Medulla oblongata (tissue), 1 donor: Measurements from ENCODE around the gene RNU2-63P.
"Not testable (repeated sequence)": the region's sequence is repeated elsewhere in the genome, so short reads cannot be mapped to it uniquely, and the experiment has no call there.

ENCODE experiments used
- DNase-seq: peaks from one replicate; pipeline ENCODE4 v3.0.0-alpha.2; 2015; ENCODE audit errors: extremely low spot score

RNU2-63P gene

GRCh38 chr2:88028931-88029330 is 12.6 kb upstream of the RNU2-63P start:
- DNase-seq = no peak

DNA sequence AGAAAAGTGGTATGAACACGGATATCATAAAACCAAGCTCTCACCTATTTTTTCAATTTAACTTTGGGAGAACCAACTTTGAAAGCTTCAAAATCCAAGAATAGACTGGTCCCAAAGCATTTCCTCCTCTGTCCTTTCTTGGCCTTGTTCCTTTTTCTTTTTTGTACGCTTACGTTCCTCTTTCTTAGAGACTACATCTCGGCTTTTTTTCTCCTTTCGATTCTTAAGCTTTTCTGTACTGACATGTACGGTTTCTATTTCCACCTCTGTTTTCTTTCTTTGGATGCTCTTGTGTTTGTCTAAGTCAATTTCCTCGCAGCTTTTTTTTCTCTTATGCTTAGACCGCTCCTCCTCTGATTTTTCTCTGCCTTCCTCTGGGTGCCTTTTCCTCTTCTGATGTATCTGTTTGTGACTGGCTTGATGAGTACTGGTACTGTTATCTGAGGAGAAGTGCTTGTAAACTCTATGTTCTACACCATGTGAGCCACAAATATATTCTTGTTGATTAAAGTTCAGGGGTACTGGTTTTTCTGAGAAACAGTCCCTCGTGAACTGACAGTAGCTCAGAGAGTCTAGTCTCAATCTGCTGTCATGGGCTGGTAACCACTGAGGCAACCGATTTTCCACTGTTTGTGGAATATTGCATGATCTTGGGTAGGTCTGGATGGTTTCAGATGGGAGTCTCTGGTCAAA is 11.5 kb upstream of the RNU2-63P start:
- peak; percentile 62 for DNase-seq

- DNase-seq = no peak
These were observed 8.2 kb upstream of the RNU2-63P start for GRCh38 chr2:88024509-88024908.

- DNase-seq = no peak
These were observed 6.2 kb upstream of the RNU2-63P start for GRCh38 chr2:88022669-88022921.

- DNase-seq = no peak
These were observed 3.6 kb upstream of the RNU2-63P start for GRCh38 chr2:88019985-88020384.

DNA sequence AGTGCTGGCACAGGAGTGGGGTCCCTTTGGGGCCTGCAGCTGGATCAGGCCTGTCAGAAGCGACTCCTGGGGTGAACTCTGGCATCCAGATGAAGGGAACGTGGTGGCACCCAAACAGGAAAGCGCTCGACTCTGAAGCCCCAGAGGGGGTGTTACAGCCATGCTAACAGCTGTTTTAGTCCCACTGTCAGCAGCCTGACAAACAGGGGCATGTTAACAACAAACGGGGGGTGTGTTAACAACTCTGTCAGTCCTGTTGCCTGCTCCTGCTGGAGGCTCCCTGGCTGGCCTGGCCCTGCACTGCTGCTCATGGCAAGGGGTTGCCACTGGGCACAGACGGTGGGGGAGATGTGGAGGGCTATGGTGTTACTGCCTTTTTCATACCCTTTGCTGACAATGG is 2.6 kb upstream of the RNU2-63P start:
- DNase-seq = no peak

- not testable (repeated sequence) for DNase-seq
These were observed 1.9 kb upstream of the RNU2-63P start for GRCh38 chr2:88018077-88018805.

DNA sequence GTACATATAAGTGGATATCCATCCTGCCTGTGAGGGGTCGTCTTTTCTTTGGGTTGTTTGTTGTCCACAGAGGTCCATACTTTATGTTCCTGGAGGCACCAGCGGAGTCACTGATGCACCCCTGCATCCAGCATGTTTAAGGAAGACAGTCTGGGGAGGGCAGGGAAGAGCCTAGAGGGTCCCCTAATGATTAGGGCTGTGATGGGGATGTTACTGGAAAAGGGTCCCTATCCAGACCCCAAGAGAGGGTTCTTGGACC is 1.4 kb upstream of the RNU2-63P start:
- not testable (repeated sequence) for DNase-seq

DNA sequence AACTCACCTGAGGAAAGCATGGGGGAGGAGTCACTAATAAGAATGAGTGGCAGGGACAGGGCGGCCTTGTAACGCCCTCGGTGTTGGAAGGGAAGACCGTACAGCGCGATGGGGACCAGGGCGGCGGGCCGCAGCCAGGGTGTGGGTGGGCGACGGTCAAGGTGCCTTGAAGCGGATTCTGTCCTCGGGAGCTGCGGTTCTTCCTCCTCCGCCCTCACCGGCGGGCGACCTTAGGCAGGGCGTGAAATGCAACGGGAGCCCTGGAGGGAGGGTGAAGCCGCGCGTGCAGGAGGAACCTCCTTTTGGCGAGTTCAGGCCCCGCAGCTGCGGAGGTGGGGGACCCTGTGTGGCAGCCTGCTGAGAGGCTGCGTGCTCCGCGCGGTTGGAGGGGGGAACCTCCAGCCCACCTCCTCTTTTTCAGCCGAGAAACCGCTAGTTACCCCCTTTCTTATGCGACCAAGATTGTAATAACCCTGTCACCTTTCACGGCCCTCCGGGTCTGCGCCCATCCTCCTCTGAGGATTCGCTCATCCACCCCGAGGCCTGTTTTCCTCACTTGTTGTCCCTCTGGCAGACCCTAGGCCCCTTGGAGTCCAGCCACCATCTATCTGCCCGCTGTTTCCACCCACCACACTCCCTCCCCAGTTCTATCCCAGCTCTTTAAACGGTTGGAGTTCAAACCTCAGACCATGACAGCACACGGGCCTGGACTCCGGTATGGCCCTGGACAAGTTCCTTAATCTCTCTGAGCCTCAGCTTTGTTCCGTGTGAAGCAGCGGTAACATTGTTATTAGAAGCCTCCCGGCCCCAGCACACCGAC is 823 bp upstream of the RNU2-63P start:
- peak; percentile 23 for DNase-seq

DNA sequence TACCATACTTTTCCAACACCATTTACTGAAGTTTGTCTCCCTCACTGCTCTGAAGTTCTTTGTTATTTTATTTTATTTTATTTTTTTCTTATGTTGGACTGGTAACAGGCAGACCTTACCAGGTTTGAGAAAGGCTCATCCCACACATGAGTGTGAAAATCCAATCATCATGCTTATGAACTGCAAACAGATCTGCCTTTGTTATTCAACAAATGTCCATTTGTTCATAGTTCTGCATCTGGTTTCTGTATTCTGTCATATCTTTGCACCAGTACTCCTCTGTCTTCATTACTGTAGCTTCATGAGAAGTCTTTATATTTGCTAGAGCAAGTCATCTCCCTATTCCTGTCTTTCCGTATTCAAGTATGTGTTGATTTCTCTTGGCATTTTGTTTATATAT is 5.3 kb downstream of the RNU2-63P start:
- peak; percentile 53 for DNase-seq

DNA sequence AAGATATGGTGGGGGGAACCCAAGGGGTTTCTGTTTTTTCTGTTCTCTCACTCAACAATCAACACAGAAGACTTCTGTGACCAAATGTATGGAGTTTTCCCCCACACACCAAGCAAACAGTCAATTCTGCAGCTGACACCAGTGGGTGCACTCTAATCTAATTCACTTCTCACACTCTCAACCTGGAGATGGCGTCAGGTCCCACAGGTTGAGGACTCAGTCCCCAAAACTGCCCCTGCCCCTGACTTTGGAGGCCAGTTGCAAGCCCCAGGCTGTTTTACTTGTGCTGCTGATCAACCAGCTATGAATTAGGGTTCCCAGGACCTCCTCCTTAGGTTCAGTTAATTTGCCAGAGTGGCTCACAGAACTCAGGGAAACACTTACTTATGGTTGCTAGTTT is 6.2 kb downstream of the RNU2-63P start:
- no peak for DNase-seq

GRCh38 chr2:88006912-88007439 is 9.4 kb downstream of the RNU2-63P start:
- DNase-seq = no peak

DNA sequence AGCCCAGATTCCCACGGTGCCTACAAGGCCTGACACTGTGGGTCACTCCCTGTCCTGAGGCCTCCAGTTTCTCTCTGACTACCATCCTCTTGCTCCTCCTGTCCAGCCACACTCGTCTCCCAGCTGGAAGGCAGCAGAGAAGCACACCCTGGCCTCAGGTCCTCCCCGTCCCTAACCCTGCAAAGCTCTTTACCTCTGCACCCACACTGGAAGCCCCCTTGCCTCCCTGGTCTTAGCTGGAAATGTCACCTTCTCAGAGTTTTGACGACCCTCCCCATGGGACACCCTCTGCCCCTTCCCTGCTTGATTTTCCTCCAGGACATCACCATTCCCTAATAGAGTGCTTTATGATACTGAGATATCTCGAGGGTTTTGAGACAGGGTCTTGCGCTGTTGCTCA is 10.6 kb downstream of the RNU2-63P start:
- DNase-seq = no peak

DNA sequence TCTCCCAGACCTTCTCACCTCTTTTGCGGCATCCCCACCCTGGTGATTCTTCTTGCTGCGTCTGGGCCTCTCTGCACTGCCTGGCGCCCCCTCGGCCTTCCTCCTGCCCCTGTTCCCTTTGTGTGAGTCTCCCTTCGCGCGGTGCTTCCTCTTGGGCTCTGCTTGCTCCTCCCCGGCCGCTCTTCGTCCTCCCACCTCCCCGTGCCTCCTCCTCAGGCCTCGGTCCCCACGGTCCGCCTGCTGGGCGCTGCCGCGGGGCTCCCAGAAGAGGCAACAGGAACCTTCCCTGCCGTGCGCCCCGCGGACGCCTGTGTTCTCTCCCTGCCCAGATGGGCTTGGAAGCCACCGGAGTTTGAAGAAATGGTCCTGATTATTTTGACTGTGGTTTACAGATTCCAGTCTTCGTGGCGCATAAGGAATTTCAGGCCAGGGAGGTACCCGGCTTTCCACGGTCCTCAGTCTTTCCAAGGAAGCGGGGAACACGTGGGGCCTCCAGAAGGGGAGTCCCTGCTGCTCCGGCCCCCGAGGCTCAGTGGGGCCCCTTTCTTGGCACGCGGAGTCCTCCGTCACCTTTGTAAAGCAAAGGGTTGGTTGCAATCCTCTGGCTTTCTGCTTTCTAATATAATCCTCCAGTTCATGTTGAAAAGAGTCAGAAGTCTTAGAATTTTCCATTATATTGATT is 13.1 kb downstream of the RNU2-63P start:
- no peak for DNase-seq

DNA sequence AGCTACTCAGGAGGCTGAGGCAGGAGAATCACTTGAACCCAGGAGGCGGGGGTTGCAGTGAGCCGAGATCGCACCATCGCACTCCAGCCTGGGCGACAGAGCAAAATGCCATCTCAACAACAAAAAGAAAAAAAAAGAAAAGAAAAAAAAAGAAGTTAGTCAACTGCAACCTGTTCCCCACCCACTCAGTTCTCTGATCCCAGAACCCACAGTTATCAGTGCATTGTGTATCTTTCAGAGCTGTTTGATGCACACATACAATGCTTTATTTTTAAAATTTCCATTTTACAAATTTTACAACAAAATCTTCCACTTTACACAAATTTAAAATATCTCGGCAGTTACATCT is 14.0 kb downstream of the RNU2-63P start:
- no peak for DNase-seq

DNA sequence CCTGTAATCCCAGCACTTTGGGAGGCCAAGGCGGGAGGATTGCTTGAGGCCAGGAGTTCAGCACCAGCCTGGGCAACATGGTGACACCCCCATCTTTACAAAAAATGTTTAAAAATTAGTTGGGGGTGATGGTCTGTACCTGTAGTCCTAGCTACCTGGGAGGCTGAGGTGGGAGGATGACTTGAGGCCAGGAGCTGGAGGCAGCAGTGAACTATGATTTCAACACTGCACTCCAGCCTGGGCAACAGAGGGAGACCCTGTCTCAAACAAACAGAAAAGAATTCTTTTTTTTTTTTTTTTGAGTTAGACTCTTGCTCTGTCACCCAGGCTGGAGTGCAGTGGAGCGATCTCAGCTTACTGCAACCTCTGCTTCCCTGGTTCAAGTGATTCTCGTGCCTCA is 15.9 kb downstream of the RNU2-63P start:
- not testable (repeated sequence) for DNase-seq

GRCh38 chr2:87996570-87996969 is 19.8 kb downstream of the RNU2-63P start:
- DNase-seq = peak; percentile 0

DNA sequence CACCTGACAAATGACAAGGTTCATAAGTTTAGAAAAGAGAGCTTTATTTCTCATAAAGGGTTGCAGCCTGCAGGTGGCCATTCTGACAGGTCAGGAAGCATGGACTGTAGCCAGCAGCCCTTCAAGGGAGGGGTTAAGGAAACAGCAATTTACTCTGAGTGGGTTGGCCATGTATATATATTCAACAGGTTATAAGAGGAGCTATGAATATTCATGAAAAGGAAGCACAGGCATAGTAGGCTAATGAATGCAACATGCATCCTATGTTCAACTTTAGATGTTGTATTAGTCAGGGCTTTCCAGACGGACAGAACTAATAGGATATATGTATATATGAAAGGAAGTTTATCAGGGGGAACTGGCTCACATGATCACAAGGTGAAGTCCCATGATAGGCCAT is 20.6 kb downstream of the RNU2-63P start:
- DNase-seq = peak; percentile 1

- DNase-seq = not testable (repeated sequence)
These were observed 22.0 kb downstream of the RNU2-63P start for GRCh38 chr2:87994304-87994850.

- not testable (repeated sequence) for DNase-seq
These were observed 23.8 kb downstream of the RNU2-63P start for GRCh38 chr2:87992569-87992968.

DNA sequence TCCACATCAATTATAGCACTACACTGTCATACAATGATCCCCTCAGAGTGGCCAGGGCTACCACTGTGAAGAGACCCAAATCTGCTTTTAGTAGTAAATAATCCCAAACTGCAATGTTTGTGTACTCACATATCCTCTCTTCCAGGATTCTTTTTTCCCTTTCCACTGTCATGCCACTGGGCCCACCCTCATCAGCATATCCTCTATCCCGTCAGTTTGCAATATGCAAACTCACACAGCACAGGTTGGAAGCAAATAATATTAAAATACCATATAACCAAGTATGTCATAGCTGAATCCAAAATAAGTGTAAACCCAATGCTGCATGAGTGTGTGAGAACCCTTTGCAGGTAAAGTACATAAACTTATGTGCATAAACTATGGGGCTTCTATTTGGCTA is 28.9 kb downstream of the RNU2-63P start:
- DNase-seq = not testable (repeated sequence)

- DNase-seq = not testable (repeated sequence)
These were observed 30.4 kb downstream of the RNU2-63P start for GRCh38 chr2:87985902-87986301.
